DOHH2 (cell line): ENCODE data around the gene KRTAP10-12.

Experiments used
- H3F3A ChIP-seq: fragments of 200-600 bp; sonication (generic), shearing (Covaris generic); 2 replicates; pipeline ENCODE4 v1.6.0; 2016; ENCODE audit warnings: antibody characterized with exemption, mild to moderate bottlenecking; ENCODE audit not compliant: control insufficient read depth, insufficient read depth
- H3K27ac ChIP-seq: fragments of 200-600 bp; sonication (generic); 2 replicates; pipeline ENCODE4 v1.5.1; 2014; ENCODE audit warnings: low read depth, mild to moderate bottlenecking, low read length, moderate library complexity
- H3K27me3 ChIP-seq: fragments of 200-600 bp; sonication (generic); 2 replicates; pipeline ENCODE4 v1.6.1; 2014; ENCODE audit warnings: mild to moderate bottlenecking, low read length, mixed read lengths; ENCODE audit not compliant: control insufficient read depth
- H3K36me3 ChIP-seq: fragments of 200-600 bp; sonication (generic); 2 replicates; pipeline ENCODE4 v1.6.1; 2014; ENCODE audit warnings: mild to moderate bottlenecking, low read length, moderate library complexity, mixed read lengths; ENCODE audit not compliant: control insufficient read depth
- H3K4me1 ChIP-seq: fragments of 200-600 bp; sonication (generic); 2 replicates; pipeline ENCODE4 v1.6.1; 2014; ENCODE audit warnings: mild to moderate bottlenecking, low read length, mixed read lengths; ENCODE audit not compliant: control insufficient read depth
- H3K4me2 ChIP-seq: fragments of 200-600 bp; sonication (generic); 2 replicates; pipeline ENCODE4 v1.6.0; 2014; ENCODE audit warnings: mild to moderate bottlenecking, low read length, moderate library complexity
- H3K4me3 ChIP-seq: fragments of 200-600 bp; sonication (generic); 2 replicates; pipeline ENCODE4 v1.5.1; 2014; ENCODE audit warnings: mild to moderate bottlenecking, low read length, mixed read lengths
- H3K79me2 ChIP-seq: fragments of 200-600 bp; sonication (generic); 2 replicates; pipeline ENCODE4 v1.6.1; 2014; ENCODE audit warnings: mild to moderate bottlenecking, low read length, mixed read lengths; ENCODE audit not compliant: control insufficient read depth
- H3K9me2 ChIP-seq: fragments of 200-600 bp; sonication (generic); replicated peaks from 2 replicates; pipeline ENCODE4 v1.6.1; 2014; ENCODE audit warnings: mild to moderate bottlenecking, low read length, mixed read lengths; ENCODE audit not compliant: control insufficient read depth
- H3K9me3 ChIP-seq: fragments of 200-600 bp; sonication (generic); 2 replicates; pipeline ENCODE4 v1.6.1; 2014; ENCODE audit warnings: antibody characterized with exemption, low read length, mixed read lengths; ENCODE audit not compliant: control insufficient read depth, insufficient read depth
- H4K20me1 ChIP-seq: fragments of 200-600 bp; sonication (generic); 2 replicates; pipeline ENCODE4 v1.6.0; 2014; ENCODE audit warnings: low read depth, mild to moderate bottlenecking, antibody characterized with exemption, low read length, moderate library complexity; ENCODE audit not compliant: control insufficient read depth, insufficient read depth
- EZH2phosphoT487 ChIP-seq: fragments of 200-600 bp; sonication (generic); IDR thresholded peaks from 2 replicates; pipeline ENCODE4 v1.6.1; 2017; ENCODE audit warnings: borderline replicate concordance, mild to moderate bottlenecking, antibody characterized with exemption, low read length, moderate library complexity, mixed read lengths
- TF ChIP-seq, protein P1 (sequence below): fragments of 200-600 bp; sonication (generic); IDR thresholded peaks from one replicate; pipeline ENCODE4 v1.5.1; 2014; ENCODE audit warnings: antibody characterized with exemption, mild to moderate bottlenecking, low read depth, low read length; ENCODE audit not compliant: poor library complexity, severe bottlenecking

Gene KRTAP10-12

GRCh38 chr21:44706706-44707581, 10.0 kb downstream of the KRTAP10-12 start:
- TF ChIP-seq EZH2phosphoT487: no peak
- TF ChIP-seq, protein P1, sequence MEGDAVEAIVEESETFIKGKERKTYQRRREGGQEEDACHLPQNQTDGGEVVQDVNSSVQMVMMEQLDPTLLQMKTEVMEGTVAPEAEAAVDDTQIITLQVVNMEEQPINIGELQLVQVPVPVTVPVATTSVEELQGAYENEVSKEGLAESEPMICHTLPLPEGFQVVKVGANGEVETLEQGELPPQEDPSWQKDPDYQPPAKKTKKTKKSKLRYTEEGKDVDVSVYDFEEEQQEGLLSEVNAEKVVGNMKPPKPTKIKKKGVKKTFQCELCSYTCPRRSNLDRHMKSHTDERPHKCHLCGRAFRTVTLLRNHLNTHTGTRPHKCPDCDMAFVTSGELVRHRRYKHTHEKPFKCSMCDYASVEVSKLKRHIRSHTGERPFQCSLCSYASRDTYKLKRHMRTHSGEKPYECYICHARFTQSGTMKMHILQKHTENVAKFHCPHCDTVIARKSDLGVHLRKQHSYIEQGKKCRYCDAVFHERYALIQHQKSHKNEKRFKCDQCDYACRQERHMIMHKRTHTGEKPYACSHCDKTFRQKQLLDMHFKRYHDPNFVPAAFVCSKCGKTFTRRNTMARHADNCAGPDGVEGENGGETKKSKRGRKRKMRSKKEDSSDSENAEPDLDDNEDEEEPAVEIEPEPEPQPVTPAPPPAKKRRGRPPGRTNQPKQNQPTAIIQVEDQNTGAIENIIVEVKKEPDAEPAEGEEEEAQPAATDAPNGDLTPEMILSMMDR: no peak
- no peaks in the 10 kb centered on the region for H3F3A ChIP-seq
- no peak overlapping the region for H3K4me3 ChIP-seq
- no peaks in the 10 kb centered on the region for H3K4me1 ChIP-seq
- peaks cover 4% of the 10 kb centered on the region; the same call in 1 of the 2 replicates for H3K9me3 ChIP-seq
- H3K27me3 ChIP-seq: peaks cover 8% of the 10 kb centered on the region; the same call in 1 of the 2 replicates
- H4K20me1 ChIP-seq: no peaks in the 10 kb centered on the region
- H3K4me2 ChIP-seq: no peak overlapping the region
- no peaks in the 10 kb centered on the region for H3K9me2 ChIP-seq
- no peak overlapping the region for H3K27ac ChIP-seq
- H3K79me2 ChIP-seq: no peaks in the 10 kb centered on the region
- H3K36me3 ChIP-seq: no peaks in the 10 kb centered on the region

GRCh38 chr21:44708213-44708865, 11.4 kb downstream of the KRTAP10-12 start:
- TF ChIP-seq, protein P1: no peak
- TF ChIP-seq EZH2phosphoT487: no peak
- H3K4me2 ChIP-seq: no peak overlapping the region
- H3K4me1 ChIP-seq: no peaks in the 10 kb centered on the region
- H3K4me3 ChIP-seq: no peak overlapping the region
- no peaks in the 10 kb centered on the region for H3K9me2 ChIP-seq
- H3K79me2 ChIP-seq: no peaks in the 10 kb centered on the region
- H4K20me1 ChIP-seq: no peaks in the 10 kb centered on the region
- H3K9me3 ChIP-seq: peaks cover 4% of the 10 kb centered on the region; the same call in 1 of the 2 replicates
- H3K36me3 ChIP-seq: no peaks in the 10 kb centered on the region
- H3F3A ChIP-seq: no peaks in the 10 kb centered on the region
- no peak overlapping the region for H3K27ac ChIP-seq
- peaks cover 17% of the 10 kb centered on the region for H3K27me3 ChIP-seq

DNA sequence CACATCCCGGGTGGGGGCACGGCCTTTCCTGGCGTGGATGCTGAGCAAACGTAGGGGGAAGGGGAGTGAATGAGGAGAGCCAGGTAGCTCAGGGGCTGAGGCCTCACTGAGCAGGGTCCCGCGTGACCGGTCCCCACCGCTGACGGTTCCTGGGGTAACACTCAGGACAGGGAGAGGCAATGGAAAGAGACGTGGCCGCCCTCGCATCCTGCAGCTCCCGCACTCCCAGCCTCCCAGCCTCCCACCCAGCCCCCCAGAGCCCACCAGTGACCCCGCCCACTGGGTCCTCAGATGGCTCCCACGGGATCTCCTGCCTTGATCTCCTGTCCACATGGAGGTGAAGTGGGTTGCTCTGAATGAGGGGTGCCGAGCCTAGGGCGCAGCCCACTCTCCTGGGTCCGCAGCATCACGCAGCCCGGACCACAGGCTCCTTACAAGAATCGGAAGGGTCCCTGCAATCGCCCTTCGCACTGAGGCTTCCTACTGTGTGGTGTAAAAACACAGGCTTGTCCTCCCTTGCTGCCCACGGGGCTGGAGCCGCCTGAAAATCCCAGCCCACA, 12.0 kb downstream of the KRTAP10-12 start:
- H3F3A ChIP-seq: no peaks in the 10 kb centered on the region
- H3K4me1 ChIP-seq: no peaks in the 10 kb centered on the region
- H3K36me3 ChIP-seq: no peaks in the 10 kb centered on the region
- TF ChIP-seq, protein P1: no peak
- no peak for TF ChIP-seq EZH2phosphoT487
- no peaks in the 10 kb centered on the region for H3K79me2 ChIP-seq
- H3K27ac ChIP-seq: no peak overlapping the region
- H3K9me3 ChIP-seq: peaks cover 4% of the 10 kb centered on the region; the same call in 1 of the 2 replicates
- no peak overlapping the region for H3K4me2 ChIP-seq
- no peaks in the 10 kb centered on the region for H4K20me1 ChIP-seq
- H3K4me3 ChIP-seq: no peak overlapping the region
- H3K9me2 ChIP-seq: no peaks in the 10 kb centered on the region
- H3K27me3 ChIP-seq: peaks cover 17% of the 10 kb centered on the region
